Prostate gland (tissue), 2 donors: ENCODE data around the gene SFSWAP.

Source experiments
- POLR2AphosphoS5 ChIP-seq: sonication (generic); formaldehyde crosslinking; IDR thresholded peaks from one replicate; pipeline ENCODE4 v1.6.1; 2017; ENCODE audit warnings: antibody characterized with exemption
- TF ChIP-seq, protein P1 (sequence below), 4 experiments: fragments of 200-600 bp in 2 of 4; fragments of 450-650 bp in 2 of 4; sonication (generic) in 2 of 4; IDR thresholded peaks; 1 replicate in 3 of 4; 2 replicates in 1 of 4; pipeline ENCODE4 v1.5.1; 2016 to 2019; ENCODE audit warnings: antibody characterized with exemption in 4 of 4, mild to moderate bottlenecking in 2 of 4, moderate library complexity in 2 of 4

DNA sequence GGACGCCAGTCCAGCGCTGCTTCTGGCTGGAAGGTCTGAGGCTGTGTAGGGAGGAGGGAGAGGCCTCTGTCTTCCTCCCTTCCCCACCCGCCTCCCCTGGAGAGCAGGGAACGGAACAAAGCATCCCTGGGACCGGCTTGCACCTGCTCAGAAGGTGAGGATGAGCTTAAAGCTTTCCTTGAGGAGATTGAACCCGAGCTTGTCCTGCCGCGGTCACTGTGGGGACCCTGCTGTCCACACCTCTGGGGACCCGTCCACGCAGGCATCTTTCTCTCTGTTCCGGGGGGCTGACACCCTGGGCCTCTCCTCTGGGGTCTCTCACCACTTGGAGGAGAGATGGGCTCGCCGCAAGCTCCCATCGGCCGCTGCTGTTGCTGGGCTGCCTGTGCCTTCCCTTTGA lies 33.2 kb upstream of the SFSWAP start:
- TF ChIP-seq, protein P1, sequence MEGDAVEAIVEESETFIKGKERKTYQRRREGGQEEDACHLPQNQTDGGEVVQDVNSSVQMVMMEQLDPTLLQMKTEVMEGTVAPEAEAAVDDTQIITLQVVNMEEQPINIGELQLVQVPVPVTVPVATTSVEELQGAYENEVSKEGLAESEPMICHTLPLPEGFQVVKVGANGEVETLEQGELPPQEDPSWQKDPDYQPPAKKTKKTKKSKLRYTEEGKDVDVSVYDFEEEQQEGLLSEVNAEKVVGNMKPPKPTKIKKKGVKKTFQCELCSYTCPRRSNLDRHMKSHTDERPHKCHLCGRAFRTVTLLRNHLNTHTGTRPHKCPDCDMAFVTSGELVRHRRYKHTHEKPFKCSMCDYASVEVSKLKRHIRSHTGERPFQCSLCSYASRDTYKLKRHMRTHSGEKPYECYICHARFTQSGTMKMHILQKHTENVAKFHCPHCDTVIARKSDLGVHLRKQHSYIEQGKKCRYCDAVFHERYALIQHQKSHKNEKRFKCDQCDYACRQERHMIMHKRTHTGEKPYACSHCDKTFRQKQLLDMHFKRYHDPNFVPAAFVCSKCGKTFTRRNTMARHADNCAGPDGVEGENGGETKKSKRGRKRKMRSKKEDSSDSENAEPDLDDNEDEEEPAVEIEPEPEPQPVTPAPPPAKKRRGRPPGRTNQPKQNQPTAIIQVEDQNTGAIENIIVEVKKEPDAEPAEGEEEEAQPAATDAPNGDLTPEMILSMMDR (IDR thresholded peaks at IDR 0.05), result no peak
- TF ChIP-seq POLR2AphosphoS5, result no peak
